HCT116 (cell line): ENCODE results near the gene RAB26. TPM values are rescaled to one million over a fixed set of nuclear protein-coding genes. Genes with fewer than 3 reads are reported as not detected.

Experiments
- ATAC-seq: fragments of 200-7000 bp; cut with Tn5 transposase; 2 replicates; pipeline ENCODE4 v1.9.1; 2020; ENCODE audit warnings: mild to moderate bottlenecking, moderate library complexity
- BruUV-seq: library from RNA; stranded (reverse); fragments of 400-500 nt; replicated peaks from 2 replicates; lab custom pipeline; 2021; lab: Mats Ljungman, UMichigan
- CTCF ChIA-PET: fragments of 300-600 bp; sonication (Branson Sonifier 250); formaldehyde crosslinking; loops from one replicate; lab custom pipeline; 2021; ENCODE audit warnings: antibody characterized with exemption; lab: Charles Lee
- POLR2A ChIA-PET: fragments of 300-600, 350-600 bp; sonication (Branson Sonifier 250); formaldehyde crosslinking; loops from one replicate; lab custom pipeline; 2021; ENCODE audit warnings: antibody characterized with exemption; lab: Charles Lee
- RAD21 ChIA-PET, 2 experiments: fragments of 300-600 bp; sonication (Branson Sonifier 250); formaldehyde crosslinking; loops; one replicate each; lab custom pipeline; 2023; ENCODE audit warnings: low total read pairs in 2 of 2; ENCODE audit not compliant: uncharacterized antibody in 2 of 2, unreplicated experiment in 2 of 2, low non-redundant PET in 1 of 2; lab: Charles Lee
- DNase-seq: peaks from one replicate; pipeline ENCODE4 v3.0.0-alpha.2; 2010; ENCODE audit warnings: low read depth, low spot score
- H2AFZ ChIP-seq: fragments of 200-600 bp; shearing (Covaris generic), sonication (generic); 2 replicates; pipeline ENCODE4 v1.6.1; 2017; ENCODE audit warnings: low read depth, mixed run types, mixed read lengths, antibody characterized with exemption, low read length; ENCODE audit not compliant: poor library complexity, severe bottlenecking
- H3K27ac ChIP-seq: 2 replicates; pipeline ENCODE4 v1.5.1; 2012; ENCODE audit warnings: low read depth, low read length
- H3K27me3 ChIP-seq: fragments of 200-600 bp; sonication (generic); 2 replicates; pipeline ENCODE4 v1.6.1; 2016; ENCODE audit warnings: mixed run types, low read length, mixed read lengths; ENCODE audit not compliant: insufficient read depth
- H3K36me3 ChIP-seq, 2 experiments: fragments of 200-500 bp in 1 of 2; fragments of 200-600 bp in 1 of 2; sonication (Bioruptor generic) in 1 of 2; sonication (generic) in 1 of 2; 2 replicates each; pipeline versions ENCODE4 v1.5.1 to v1.6.1; 2014 to 2016; ENCODE audit warnings: low read length in 2 of 2, inconsistent platforms in 1 of 2, mixed read lengths in 1 of 2, mixed run types in 1 of 2; ENCODE audit not compliant: insufficient read depth in 2 of 2, control insufficient read depth in 1 of 2
- H3K4me1 ChIP-seq, 2 experiments: fragments of 200-600 bp in 1 of 2; sonication (generic) in 1 of 2; 2 replicates each; pipeline versions ENCODE4 v1.5.1 to v1.6.1; 2012 to 2017; ENCODE audit warnings: low read length in 2 of 2, inconsistent platforms in 1 of 2, mild to moderate bottlenecking in 1 of 2, mixed read lengths in 1 of 2, mixed run types in 1 of 2, moderate library complexity in 1 of 2; ENCODE audit not compliant: insufficient read depth in 2 of 2, control insufficient read depth in 1 of 2
- H3K4me2 ChIP-seq: fragments of 200-600 bp; sonication (generic); 2 replicates; pipeline ENCODE4 v1.6.1; 2017; ENCODE audit warnings: mixed run types, low read length, mixed read lengths
- H3K4me3 ChIP-seq, 2 experiments: fragments of 200-600 bp in 1 of 2; sonication (generic) in 1 of 2; replicated peaks in 1 of 2; 2 replicates each; pipeline ENCODE4 v1.5.1; 2011 to 2016; ENCODE audit warnings: low read length in 2 of 2, control low read depth in 1 of 2, low read depth in 1 of 2, mild to moderate bottlenecking in 1 of 2, mixed read lengths in 1 of 2, mixed run types in 1 of 2
- H3K79me2 ChIP-seq: fragments of 200-600 bp; sonication (generic); 2 replicates; pipeline ENCODE4 v1.6.1; 2017; ENCODE audit warnings: mild to moderate bottlenecking, mixed run types, low read length, moderate library complexity, mixed read lengths; ENCODE audit not compliant: insufficient read depth
- H3K9ac ChIP-seq: fragments of 200-600 bp; sonication (generic); 2 replicates; pipeline ENCODE4 v1.6.1; 2016; ENCODE audit warnings: low read length, mixed read lengths
- H3K9me2 ChIP-seq: fragments of 200-600 bp; sonication (generic), shearing (Covaris generic); 2 replicates; pipeline ENCODE4 v1.6.1; 2017; ENCODE audit warnings: mixed run types, mild to moderate bottlenecking, moderate library complexity; ENCODE audit not compliant: insufficient read depth
- H3K9me3 ChIP-seq, 2 experiments: fragments of 200-500 bp in 1 of 2; fragments of 200-600 bp in 1 of 2; sonication (Bioruptor generic) in 1 of 2; sonication (generic) in 1 of 2; 2 replicates each; pipeline ENCODE4 v1.6.1; 2014 to 2017; ENCODE audit warnings: low read length in 2 of 2, mixed read lengths in 2 of 2, inconsistent platforms in 1 of 2, low read depth in 1 of 2, mild to moderate bottlenecking in 1 of 2, mixed run types in 1 of 2, moderate library complexity in 1 of 2; ENCODE audit not compliant: control insufficient read depth in 1 of 2, insufficient read depth in 1 of 2
- H4K20me1 ChIP-seq: fragments of 200-600 bp; sonication (generic), shearing (Covaris generic); 2 replicates; pipeline ENCODE4 v1.6.1; 2017; ENCODE audit warnings: mixed run types, mild to moderate bottlenecking, moderate library complexity; ENCODE audit not compliant: insufficient read depth
- CTCF ChIP-seq, 3 experiments: fragments of 200-600 bp in 1 of 3; sonication (generic) in 1 of 3; IDR thresholded peaks in 2 of 3; conservative IDR thresholded peaks in 1 of 3; 2 replicates each; pipeline ENCODE4 v1.5.1; 2012 to 2017; ENCODE audit warnings: low read depth in 2 of 3, low read length in 2 of 3, antibody characterized with exemption in 1 of 3, borderline replicate concordance in 1 of 3, control low read depth in 1 of 3, mild to moderate bottlenecking in 1 of 3, mixed read lengths in 1 of 3, mixed run types in 1 of 3, moderate library complexity in 1 of 3; ENCODE audit not compliant: insufficient read depth in 1 of 3
- EGR1 ChIP-seq: IDR thresholded peaks from 2 replicates; pipeline ENCODE4 v1.6.1; 2012; ENCODE audit warnings: low read depth
- EZH2 ChIP-seq: fragments of 200-600 bp; sonication (generic); IDR thresholded peaks from 2 replicates; pipeline ENCODE4 v1.6.1; 2017; ENCODE audit warnings: antibody characterized with exemption, mixed run types
- FOSL1 ChIP-seq: IDR thresholded peaks from 2 replicates; pipeline ENCODE4 v1.6.1; 2012; ENCODE audit warnings: low read depth
- POLR2A ChIP-seq: IDR thresholded peaks from 2 replicates; pipeline ENCODE4 v1.7.0; 2011; ENCODE audit warnings: borderline replicate concordance; ENCODE audit not compliant: insufficient read depth, insufficient read length; ENCODE audit errors: extremely low read depth
- ZBTB33 ChIP-seq: IDR thresholded peaks from 2 replicates; pipeline ENCODE4 v1.6.1; 2011; ENCODE audit warnings: mild to moderate bottlenecking, low read length, moderate library complexity; ENCODE audit not compliant: insufficient replicate concordance; ENCODE audit errors: extremely low read depth
- intact Hi-C: fragments of 100-400 bp; cut with micrococcal nuclease; formaldehyde crosslinking; loops from 2 replicates; pipeline ENCODE4 v1.10.0; 2022
- total RNA-seq: library from RNA; stranded (reverse); gene quantifications from one replicate; pipeline ENCODE4 v1.2.1, GENCODE V29; 2021; ENCODE audit not compliant: unreplicated experiment

Gene RAB26
- total RNA-seq, 1 experiment from 2014 or later, result 44.9 TPM

- ChIA-PET CTCF (no interaction called here), POLR2A (interaction anchor here (2.7 kb wide), 1 partner anchor 12 kb away, joined by 14 read pairs; the partner anchor contains the start of gene TRAF7)
- no peak overlapping the region for H3K9ac ChIP-seq
Observed at GRCh38 chr16:2167068-2167638, 18.7 kb downstream of the RAB26 start.

GRCh38 chr16:2170080-2170479 is 21.7 kb downstream of the RAB26 start:
- Histone ChIP-seq H3K27ac (no peak overlapping the region), H3K9ac (no peak overlapping the region), H3K9me3 (no peaks in the 10 kb centered on the region), H3K36me3 (peaks cover 16 to 55% of the 10 kb centered on the region in 2 experiments; a peak in 3 of 4 replicates), H2AFZ (no peak overlapping the region), H3K27me3 (no peaks in the 10 kb centered on the region), H3K79me2 (peaks cover 31% of the 10 kb centered on the region), H3K4me3 (no peak overlapping the region), H3K4me1 (no peaks in the 10 kb centered on the region), H4K20me1 (no peaks in the 10 kb centered on the region), H3K4me2 (no peak overlapping the region), H3K9me2 (no peaks in the 10 kb centered on the region)
- RAD21 ChIA-PET, result no interaction called here
- ATAC-seq, result no peak
- DNase-seq, result no peak
- intact Hi-C loops, result no loop called here
- POLR2A ChIA-PET, result interaction anchor here (1.7 kb wide), 1 partner anchor 15 kb away, joined by 5 read pairs; the partner anchor contains the start of gene TRAF7
- CTCF ChIA-PET, result no interaction called here
- TF ChIP-seq EGR1 (no peak), POLR2A (no peak), CTCF (IDR thresholded peaks at IDR 0.05 in 2 of 3, conservative IDR thresholded peaks at IDR 0.05 in 1 of 3; ENCODE audit: borderline replicate concordance in 1 of 3, insufficient read depth in 1 of 3, low read depth in 2 of 3, low read length in 2 of 3) (no peak)
- no TSS peak for BruUV-seq

More at GRCh38 chr16:2167068-2167638, 18.7 kb downstream of the RAB26 start:
- H3K27ac ChIP-seq, result no peak overlapping the region; the same call in 1 of the 2 replicates
- DNase-seq, result no peak
- peaks cover 7 to 37% of the 10 kb centered on the region in 2 experiments; a peak in 3 of 4 replicates for H3K36me3 ChIP-seq
- no peaks in the 10 kb centered on the region for H3K9me2 ChIP-seq
- no peaks in the 10 kb centered on the region for H4K20me1 ChIP-seq
- RAD21 ChIA-PET, result interaction anchor here in 1 of 2 experiments (0.5 kb wide), 1 partner anchor 56 kb away, joined by 3 read pairs; no protein-coding TSS in a partner anchor
- no peak overlapping the region for H3K4me3 ChIP-seq
- H3K4me2 ChIP-seq, result no peak overlapping the region
- no peaks in the 10 kb centered on the region for H3K9me3 ChIP-seq
- peaks cover 14 to 19% of the 10 kb centered on the region in 2 experiments for H3K4me1 ChIP-seq
- H3K79me2 ChIP-seq, result peaks cover 56% of the 10 kb centered on the region
- H2AFZ ChIP-seq, result no peak overlapping the region
- no TSS peak for BruUV-seq
- TF ChIP-seq EZH2 (no peak), FOSL1 (no peak), ZBTB33 (no peak)
- ATAC-seq, result no peak
- no peaks in the 10 kb centered on the region for H3K27me3 ChIP-seq
- intact Hi-C loops, result no loop called here
